HCT116 (cell line): ENCODE measurements around the gene FA2H. TPM values are rescaled to one million over a fixed set of nuclear protein-coding genes. Genes with fewer than 3 reads are reported as not detected.

Experiments
- ATAC-seq: fragments of 200-7000 bp; cut with Tn5 transposase; 2 replicates; pipeline ENCODE4 v1.9.1; 2020; ENCODE audit warnings: mild to moderate bottlenecking, moderate library complexity
- BruUV-seq: library from RNA; stranded (reverse); fragments of 400-500 nt; replicated peaks from 2 replicates; lab custom pipeline; 2021; lab: Mats Ljungman, UMichigan
- CTCF ChIA-PET: fragments of 300-600 bp; sonication (Branson Sonifier 250); formaldehyde crosslinking; loops from one replicate; lab custom pipeline; 2021; ENCODE audit warnings: antibody characterized with exemption; lab: Charles Lee
- POLR2A ChIA-PET: fragments of 300-600, 350-600 bp; sonication (Branson Sonifier 250); formaldehyde crosslinking; loops from one replicate; lab custom pipeline; 2021; ENCODE audit warnings: antibody characterized with exemption; lab: Charles Lee
- RAD21 ChIA-PET, 2 experiments: fragments of 300-600 bp; sonication (Branson Sonifier 250); formaldehyde crosslinking; loops; one replicate each; lab custom pipeline; 2023; ENCODE audit warnings: low total read pairs in 2 of 2; ENCODE audit not compliant: uncharacterized antibody in 2 of 2, unreplicated experiment in 2 of 2, low non-redundant PET in 1 of 2; lab: Charles Lee
- DNase-seq: peaks from one replicate; pipeline ENCODE4 v3.0.0-alpha.2; 2010; ENCODE audit warnings: low read depth, low spot score
- H2AFZ ChIP-seq: fragments of 200-600 bp; shearing (Covaris generic), sonication (generic); 2 replicates; pipeline ENCODE4 v1.6.1; 2017; ENCODE audit warnings: low read depth, mixed run types, mixed read lengths, antibody characterized with exemption, low read length; ENCODE audit not compliant: poor library complexity, severe bottlenecking
- H3K27ac ChIP-seq: 2 replicates; pipeline ENCODE4 v1.5.1; 2012; ENCODE audit warnings: low read depth, low read length
- H3K27me3 ChIP-seq: fragments of 200-600 bp; sonication (generic); 2 replicates; pipeline ENCODE4 v1.6.1; 2016; ENCODE audit warnings: mixed run types, low read length, mixed read lengths; ENCODE audit not compliant: insufficient read depth
- H3K36me3 ChIP-seq, 2 experiments: fragments of 200-500 bp in 1 of 2; fragments of 200-600 bp in 1 of 2; sonication (Bioruptor generic) in 1 of 2; sonication (generic) in 1 of 2; 2 replicates each; pipeline versions ENCODE4 v1.5.1 to v1.6.1; 2014 to 2016; ENCODE audit warnings: low read length in 2 of 2, inconsistent platforms in 1 of 2, mixed read lengths in 1 of 2, mixed run types in 1 of 2; ENCODE audit not compliant: insufficient read depth in 2 of 2, control insufficient read depth in 1 of 2
- H3K4me1 ChIP-seq, 2 experiments: fragments of 200-600 bp in 1 of 2; sonication (generic) in 1 of 2; 2 replicates each; pipeline versions ENCODE4 v1.5.1 to v1.6.1; 2012 to 2017; ENCODE audit warnings: low read length in 2 of 2, inconsistent platforms in 1 of 2, mild to moderate bottlenecking in 1 of 2, mixed read lengths in 1 of 2, mixed run types in 1 of 2, moderate library complexity in 1 of 2; ENCODE audit not compliant: insufficient read depth in 2 of 2, control insufficient read depth in 1 of 2
- H3K4me2 ChIP-seq: fragments of 200-600 bp; sonication (generic); 2 replicates; pipeline ENCODE4 v1.6.1; 2017; ENCODE audit warnings: mixed run types, low read length, mixed read lengths
- H3K4me3 ChIP-seq, 2 experiments: fragments of 200-600 bp in 1 of 2; sonication (generic) in 1 of 2; replicated peaks in 1 of 2; 2 replicates each; pipeline ENCODE4 v1.5.1; 2011 to 2016; ENCODE audit warnings: low read length in 2 of 2, control low read depth in 1 of 2, low read depth in 1 of 2, mild to moderate bottlenecking in 1 of 2, mixed read lengths in 1 of 2, mixed run types in 1 of 2
- H3K79me2 ChIP-seq: fragments of 200-600 bp; sonication (generic); 2 replicates; pipeline ENCODE4 v1.6.1; 2017; ENCODE audit warnings: mild to moderate bottlenecking, mixed run types, low read length, moderate library complexity, mixed read lengths; ENCODE audit not compliant: insufficient read depth
- H3K9ac ChIP-seq: fragments of 200-600 bp; sonication (generic); 2 replicates; pipeline ENCODE4 v1.6.1; 2016; ENCODE audit warnings: low read length, mixed read lengths
- H3K9me2 ChIP-seq: fragments of 200-600 bp; sonication (generic), shearing (Covaris generic); 2 replicates; pipeline ENCODE4 v1.6.1; 2017; ENCODE audit warnings: mixed run types, mild to moderate bottlenecking, moderate library complexity; ENCODE audit not compliant: insufficient read depth
- H3K9me3 ChIP-seq, 2 experiments: fragments of 200-500 bp in 1 of 2; fragments of 200-600 bp in 1 of 2; sonication (Bioruptor generic) in 1 of 2; sonication (generic) in 1 of 2; 2 replicates each; pipeline ENCODE4 v1.6.1; 2014 to 2017; ENCODE audit warnings: low read length in 2 of 2, mixed read lengths in 2 of 2, inconsistent platforms in 1 of 2, low read depth in 1 of 2, mild to moderate bottlenecking in 1 of 2, mixed run types in 1 of 2, moderate library complexity in 1 of 2; ENCODE audit not compliant: control insufficient read depth in 1 of 2, insufficient read depth in 1 of 2
- H4K20me1 ChIP-seq: fragments of 200-600 bp; sonication (generic), shearing (Covaris generic); 2 replicates; pipeline ENCODE4 v1.6.1; 2017; ENCODE audit warnings: mixed run types, mild to moderate bottlenecking, moderate library complexity; ENCODE audit not compliant: insufficient read depth
- CBX3 ChIP-seq: IDR thresholded peaks from 2 replicates; pipeline ENCODE4 v1.6.1; 2012; ENCODE audit warnings: low read depth
- CEBPB ChIP-seq: IDR thresholded peaks from 2 replicates; pipeline ENCODE4 v1.6.1; 2012; ENCODE audit warnings: low read depth
- EGR1 ChIP-seq: IDR thresholded peaks from 2 replicates; pipeline ENCODE4 v1.6.1; 2012; ENCODE audit warnings: low read depth
- ELF1 ChIP-seq: IDR thresholded peaks from 2 replicates; pipeline ENCODE4 v1.6.1; 2012; ENCODE audit warnings: low read depth, borderline replicate concordance
- EZH2phosphoT487 ChIP-seq: fragments of 200-600 bp; IDR thresholded peaks from 2 replicates; pipeline ENCODE4 v1.6.1; 2018; ENCODE audit warnings: antibody characterized with exemption, borderline replicate concordance
- intact Hi-C: fragments of 100-400 bp; cut with micrococcal nuclease; formaldehyde crosslinking; loops from 2 replicates; pipeline ENCODE4 v1.10.0; 2022
- total RNA-seq: library from RNA; stranded (reverse); gene quantifications from one replicate; pipeline ENCODE4 v1.2.1, GENCODE V29; 2021; ENCODE audit not compliant: unreplicated experiment
- TF ChIP-seq, protein P1 (sequence below): IDR thresholded peaks from 2 replicates; pipeline ENCODE4 v1.6.1; 2012

The FA2H gene
- total RNA-seq, 1 experiment from 2014 or later = 11.1 TPM

DNA sequence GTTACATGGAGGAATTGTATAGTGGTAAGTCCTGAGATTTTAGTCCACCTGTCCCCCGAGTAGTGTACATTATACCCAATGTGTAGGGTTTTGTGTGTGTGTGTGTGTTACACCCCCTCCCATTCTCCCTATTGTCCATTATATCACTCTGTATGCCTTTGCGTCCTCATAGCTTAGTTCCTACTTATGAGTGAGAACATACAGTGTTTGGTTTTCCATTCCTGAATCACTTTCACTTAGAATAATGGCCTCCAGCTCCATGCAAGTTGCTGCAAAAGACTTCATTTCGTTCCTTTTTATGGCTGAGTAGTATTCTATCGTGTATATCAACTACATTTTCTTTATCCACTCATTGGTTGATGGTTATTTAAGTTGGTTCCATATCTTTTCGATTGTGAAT is 635 bp upstream of the FA2H start:
- Histone ChIP-seq H3K36me3 (no peaks in the 10 kb centered on the region), H3K4me3 (peak overlapping the region; percentile 52 to 56), H3K4me2 (peak overlapping the region; percentile 82), H3K4me1 (peaks cover 14 to 33% of the 10 kb centered on the region in 2 experiments; a peak in 3 of 4 replicates)
- DNase-seq = no peak
- TF ChIP-seq, protein P1, sequence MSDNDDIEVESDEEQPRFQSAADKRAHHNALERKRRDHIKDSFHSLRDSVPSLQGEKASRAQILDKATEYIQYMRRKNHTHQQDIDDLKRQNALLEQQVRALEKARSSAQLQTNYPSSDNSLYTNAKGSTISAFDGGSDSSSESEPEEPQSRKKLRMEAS = peak; percentile 16; the same call in 1 of the 2 replicates
- TF ChIP-seq CEBPB = no peak
- no peak for TF ChIP-seq EZH2phosphoT487
- TF ChIP-seq, all 23 proteins: peak for 1
- H3K27me3 ChIP-seq = no peaks in the 10 kb centered on the region
- POLR2A ChIA-PET = interaction anchor here (0.8 to 1.2 kb wide), 5 partner anchors 7 to 96 kb away, joined by 3 to 5 read pairs (median 3); no protein-coding TSS in a partner anchor
- no peaks in the 10 kb centered on the region for H3K79me2 ChIP-seq
- no peak for ATAC-seq
- no TSS peak for BruUV-seq
- RAD21 ChIA-PET = no interaction called here
- H2AFZ ChIP-seq = peak overlapping the region; percentile 33
- peak overlapping the region; percentile 33; the same call in 1 of the 2 replicates for H3K9ac ChIP-seq
- intact Hi-C loops = no loop called here
- H3K9me3 ChIP-seq = no peaks in the 10 kb centered on the region
- CTCF ChIA-PET = interaction anchor here (1.0 to 2.3 kb wide), 4 partner anchors 9 to 87 kb away, joined by 3 to 11 read pairs (median 4); no protein-coding TSS in a partner anchor
- H4K20me1 ChIP-seq = no peaks in the 10 kb centered on the region
- H3K9me2 ChIP-seq = no peaks in the 10 kb centered on the region
- H3K27ac ChIP-seq = no peak overlapping the region

DNA sequence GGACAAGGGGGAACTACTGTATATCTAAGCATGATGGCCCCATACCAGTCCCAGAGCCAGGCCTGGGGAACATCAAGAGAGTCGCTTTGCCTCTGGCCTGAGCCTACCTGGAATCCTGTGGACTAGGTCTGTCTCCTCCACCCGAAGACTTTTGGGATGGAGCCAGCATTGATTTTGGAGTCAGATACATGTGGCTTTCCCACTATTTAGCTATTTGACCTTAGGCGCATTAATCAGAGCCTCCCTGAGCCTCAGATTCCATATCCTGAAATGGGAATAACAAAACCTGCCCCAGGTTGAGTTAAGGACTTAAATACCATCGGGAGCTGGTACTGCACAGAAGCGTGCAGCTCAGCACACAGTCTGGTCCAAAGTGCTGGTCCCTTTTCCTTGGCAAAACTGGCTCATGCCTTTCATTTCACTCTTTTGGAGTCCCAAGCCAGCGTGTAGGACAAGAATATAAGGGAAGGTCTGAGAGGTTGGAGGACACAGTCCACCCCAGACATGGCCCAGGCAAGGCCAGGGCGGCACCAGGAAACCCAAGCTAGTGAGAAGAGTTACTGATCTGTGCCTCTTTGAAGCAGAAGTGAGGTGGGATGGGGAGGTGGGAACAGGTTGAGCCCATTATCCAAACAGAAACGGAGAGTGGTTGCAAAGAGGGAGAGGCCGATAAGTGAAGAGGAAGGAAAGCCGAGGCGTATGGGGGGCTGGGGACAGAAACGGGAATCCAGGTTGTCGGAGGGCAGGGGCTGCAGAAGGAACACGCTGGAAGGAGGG is 986 bp downstream of the FA2H start:
- RAD21 ChIA-PET = no interaction called here
- TSS peak; percentile 50 for BruUV-seq

More for the DNA sequence above, 986 bp downstream of the FA2H start:
- no peak overlapping the region for H2AFZ ChIP-seq
- intact Hi-C loops = no loop called here
- ATAC-seq (no peak), DNase-seq (no peak)
- no peak for TF ChIP-seq ELF1
- no peak for TF ChIP-seq CBX3
- TF ChIP-seq EGR1 = no peak
- ChIA-PET CTCF (interaction anchor here (1.2 to 2.3 kb wide), 2 partner anchors 39 to 89 kb away, joined by 5 to 11 read pairs; no protein-coding TSS in a partner anchor), POLR2A (no interaction called here)
- no peaks in the 10 kb centered on the region for H3K79me2 ChIP-seq
- H3K27ac ChIP-seq = no peak overlapping the region
- H3K27me3 ChIP-seq = no peaks in the 10 kb centered on the region
- H3K9me3 ChIP-seq = no peaks in the 10 kb centered on the region
- no peaks in the 10 kb centered on the region for H3K36me3 ChIP-seq
- H3K4me2 ChIP-seq = peak overlapping the region; percentile 82
- peak overlapping the region; percentile 43; the same call in 1 of the 2 replicates for H3K9ac ChIP-seq
- H4K20me1 ChIP-seq = no peaks in the 10 kb centered on the region
- H3K9me2 ChIP-seq = no peaks in the 10 kb centered on the region
- H3K4me3 ChIP-seq = peak overlapping the region; percentile 53 to 56
- H3K4me1 ChIP-seq = peaks cover 14 to 33% of the 10 kb centered on the region in 2 experiments; a peak in 3 of 4 replicates
